ENCODE results near the gene TRABD2A.
"Not testable (repeated sequence)": the region's sequence is repeated elsewhere in the genome, so short reads cannot be mapped to it uniquely, and the experiment has no call there.

Gene TRABD2A

GRCh38 chr2:84815146-84815545, 65.7 kb downstream of the TRABD2A start:
- no peak for DNase-seq

DNA sequence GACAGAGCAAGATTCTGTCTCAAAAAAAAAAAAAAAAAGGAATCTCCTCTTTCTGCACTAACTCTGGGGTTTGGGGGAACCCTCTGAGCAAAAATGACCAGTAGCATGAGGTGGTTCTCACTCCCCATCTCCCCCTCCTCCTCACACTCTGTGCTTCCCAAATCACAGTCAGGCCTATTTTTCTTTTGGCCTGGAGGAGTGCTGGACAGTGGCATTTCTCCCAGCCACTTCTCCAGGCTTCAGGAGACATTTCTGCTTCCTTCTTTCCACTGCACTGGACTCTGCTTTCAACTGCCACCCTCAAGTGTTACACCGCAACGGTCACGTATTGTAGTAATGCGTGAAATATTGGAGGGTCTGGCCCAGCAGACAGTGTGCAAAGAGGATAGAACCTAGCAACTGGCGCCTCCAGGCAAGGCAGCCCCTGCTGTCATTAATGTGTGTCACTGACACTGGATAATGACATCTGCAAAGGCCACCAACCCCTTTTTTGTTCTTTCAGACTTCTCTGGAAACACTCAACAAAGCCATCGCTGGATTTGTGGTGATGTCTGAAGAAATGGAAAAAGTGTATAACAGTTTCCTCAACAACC, 68.9 kb downstream of the TRABD2A start:
- no peak for DNase-seq

GRCh38 chr2:84808279-84808678, 72.6 kb downstream of the TRABD2A start:
- DNase-seq = no peak

DNA sequence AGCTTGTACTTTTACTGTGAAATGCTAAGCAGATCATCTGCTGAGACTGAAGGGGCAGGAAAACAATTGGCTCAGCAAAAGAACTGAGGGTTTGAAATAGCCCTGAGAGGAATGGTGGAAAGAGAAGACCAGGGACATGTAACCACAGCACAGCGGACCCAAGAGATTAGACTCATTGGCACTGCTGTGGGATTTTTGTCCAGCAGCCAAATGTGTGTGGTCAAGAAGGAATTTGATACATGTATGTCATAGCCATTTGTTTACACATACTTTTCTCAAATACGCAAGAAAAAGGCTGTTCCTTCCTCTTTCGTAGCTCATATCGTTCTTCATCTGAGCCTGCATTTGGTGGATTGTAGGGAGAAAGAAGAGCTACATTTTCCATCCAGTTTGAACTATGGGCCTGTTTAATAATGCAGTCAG, 73.8 kb downstream of the TRABD2A start:
- DNase-seq = no peak

- no peak for DNase-seq
Measured at GRCh38 chr2:84805250-84805958, 75.5 kb downstream of the TRABD2A start.

DNA sequence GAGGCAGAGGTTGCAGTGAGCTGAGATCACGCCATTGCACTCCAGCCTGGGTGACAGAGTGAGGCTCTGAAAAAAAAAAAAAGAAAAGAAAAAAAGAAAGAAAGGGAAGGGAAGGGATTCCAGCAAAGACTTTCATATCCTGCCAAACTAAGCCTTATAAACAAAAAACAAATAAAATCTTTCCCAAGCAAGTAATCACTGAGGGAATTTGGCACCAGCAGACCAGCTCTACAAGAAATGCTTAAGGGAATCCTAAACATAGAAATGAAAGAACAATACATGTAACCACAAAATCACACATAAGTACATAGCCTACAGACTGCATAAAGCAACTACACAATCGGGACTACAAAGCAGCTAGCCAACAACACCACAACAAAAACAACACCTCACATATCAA, 79.1 kb downstream of the TRABD2A start:
- DNase-seq = no peak

DNA sequence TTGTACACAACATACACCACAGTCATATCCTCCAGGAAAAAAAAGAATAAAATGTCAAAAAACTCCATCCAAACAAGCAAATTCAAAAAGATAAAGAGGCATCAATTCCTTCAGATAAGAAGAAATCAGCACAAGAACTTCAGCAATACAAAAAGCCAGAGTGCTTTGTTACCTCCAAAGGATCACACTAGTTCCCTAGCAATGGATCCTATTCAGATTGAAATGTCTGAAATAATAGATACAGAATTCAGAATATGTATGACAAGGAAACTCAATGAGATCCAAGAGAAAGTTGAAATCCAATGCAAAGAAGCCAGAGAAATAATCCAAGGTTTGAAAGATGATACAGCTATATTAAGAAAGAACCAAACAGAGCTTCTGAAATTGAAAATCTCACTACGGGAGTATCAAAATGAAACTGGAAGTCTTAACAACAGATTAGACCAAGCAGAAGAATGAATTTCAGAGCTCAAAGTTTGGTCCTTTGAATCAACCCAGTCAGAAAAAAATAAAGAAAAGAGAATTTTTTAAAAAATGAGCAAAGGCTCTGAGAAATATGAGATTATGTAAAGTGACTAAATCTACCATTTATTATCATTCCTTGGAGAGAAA, 80.6 kb downstream of the TRABD2A start:
- DNase-seq = no peak

DNA sequence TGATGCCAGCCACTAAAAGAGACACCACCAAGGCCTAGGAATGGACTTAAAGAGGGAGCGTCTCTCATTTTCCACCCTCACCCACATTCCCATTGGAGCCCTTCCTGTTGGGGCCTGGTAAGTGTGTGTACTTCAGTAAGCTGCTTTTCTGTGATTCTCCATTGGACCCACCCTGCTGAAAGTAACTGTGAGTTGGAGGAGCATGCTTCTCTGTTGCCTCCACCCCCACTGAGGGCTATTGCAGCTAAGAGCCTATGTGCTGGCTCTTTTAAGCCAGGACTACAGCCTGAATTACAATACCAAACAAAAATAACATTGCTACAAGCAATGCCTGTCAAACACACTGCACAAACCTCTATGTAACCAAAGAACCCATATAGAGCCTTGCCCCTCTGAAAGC, 81.1 kb downstream of the TRABD2A start:
- no peak for DNase-seq

- no peak for DNase-seq
Measured at GRCh38 chr2:84797271-84797670, 83.6 kb downstream of the TRABD2A start.

DNA sequence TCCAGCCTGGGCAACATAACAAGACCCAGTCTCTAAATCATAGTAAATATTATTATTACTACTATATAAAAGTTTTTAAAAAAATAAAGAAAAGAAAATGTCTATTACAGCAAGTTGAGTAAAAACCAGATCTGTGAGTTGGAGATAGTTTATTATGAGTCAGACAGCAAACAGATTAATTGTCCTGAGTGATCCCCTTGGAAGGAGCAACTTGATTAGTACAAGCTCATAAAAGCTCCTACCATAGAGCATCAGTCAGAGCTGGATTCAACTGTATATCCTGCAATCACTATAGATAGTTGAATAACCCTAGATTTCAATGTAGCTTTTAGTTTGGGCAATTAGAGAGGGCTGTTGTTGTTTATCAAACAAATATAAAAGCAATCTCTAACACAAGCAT, 84.1 kb downstream of the TRABD2A start:
- DNase-seq = no peak

- DNase-seq = no peak
Measured at GRCh38 chr2:84793641-84794040, 87.2 kb downstream of the TRABD2A start.

DNA sequence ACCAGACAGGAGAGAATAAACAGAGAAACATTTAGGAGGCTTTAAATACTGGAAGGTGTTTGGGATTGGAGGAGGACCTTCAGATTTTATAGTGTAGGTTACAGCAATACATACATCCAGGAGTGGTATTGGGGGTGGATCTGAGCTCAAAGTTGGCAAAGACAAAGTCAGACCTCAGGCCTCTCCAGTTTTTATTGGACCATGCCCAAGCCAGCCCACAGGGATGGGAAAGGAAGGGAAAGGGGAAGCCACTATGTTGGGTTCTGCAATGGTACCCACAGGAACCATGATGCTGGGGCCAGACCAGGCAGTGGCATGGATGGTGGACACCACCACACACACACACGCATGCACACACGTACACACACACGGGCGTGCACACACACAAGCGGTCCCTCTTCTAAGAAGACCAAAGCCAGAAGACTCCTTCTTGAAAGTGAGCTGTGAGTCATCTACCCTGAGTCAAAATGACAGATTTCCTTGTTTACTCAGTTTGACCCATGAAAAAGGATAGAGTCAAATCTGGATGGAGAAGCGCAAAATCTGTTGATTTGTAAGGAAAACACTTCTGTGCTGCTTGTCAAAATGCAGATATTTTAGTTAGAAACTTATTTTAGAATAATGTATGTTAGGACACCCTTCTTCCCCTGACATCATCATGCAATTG, 87.9 kb downstream of the TRABD2A start:
- no peak for DNase-seq

DNA sequence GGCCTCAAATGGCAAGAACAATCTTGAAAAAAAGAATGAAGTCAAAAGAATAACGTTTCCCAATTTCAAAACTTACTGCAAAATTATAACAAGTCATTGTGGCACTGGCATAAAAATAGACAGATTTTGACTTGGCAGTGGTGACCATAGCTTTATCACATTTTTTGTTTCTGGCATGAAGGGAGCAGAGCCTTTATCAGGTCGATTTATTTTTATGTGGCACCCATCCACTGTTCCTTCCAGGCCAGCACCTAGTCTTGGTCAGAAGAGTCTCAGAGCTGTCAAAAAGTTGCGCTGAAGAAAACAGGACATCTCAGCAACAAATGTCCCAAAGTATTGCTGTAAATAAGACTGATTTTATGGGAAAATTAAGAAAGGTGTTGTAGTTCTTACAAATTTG, 92.4 kb downstream of the TRABD2A start:
- DNase-seq = no peak

- no peak for DNase-seq
Measured at GRCh38 chr2:84788027-84788426, 92.9 kb downstream of the TRABD2A start.

DNA sequence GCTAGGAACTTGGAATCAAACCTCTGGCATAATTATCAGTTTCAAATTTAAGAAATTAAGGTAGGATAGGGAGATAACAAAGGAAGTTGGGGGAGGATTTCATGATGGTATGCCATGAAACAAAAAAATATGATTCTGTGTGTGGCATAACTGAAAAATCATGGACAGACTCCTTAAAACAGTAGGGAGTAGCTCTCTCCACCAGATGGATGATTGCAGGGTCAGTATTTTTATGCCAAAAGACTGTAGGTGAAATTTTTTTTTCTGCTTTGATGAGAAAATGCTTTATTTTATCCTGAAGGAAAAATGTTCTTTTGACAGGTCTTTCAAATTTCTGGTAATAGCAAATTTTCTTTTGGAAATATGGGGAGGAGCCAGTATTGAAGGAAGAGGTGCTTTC, 94.3 kb downstream of the TRABD2A start:
- DNase-seq = no peak

DNA sequence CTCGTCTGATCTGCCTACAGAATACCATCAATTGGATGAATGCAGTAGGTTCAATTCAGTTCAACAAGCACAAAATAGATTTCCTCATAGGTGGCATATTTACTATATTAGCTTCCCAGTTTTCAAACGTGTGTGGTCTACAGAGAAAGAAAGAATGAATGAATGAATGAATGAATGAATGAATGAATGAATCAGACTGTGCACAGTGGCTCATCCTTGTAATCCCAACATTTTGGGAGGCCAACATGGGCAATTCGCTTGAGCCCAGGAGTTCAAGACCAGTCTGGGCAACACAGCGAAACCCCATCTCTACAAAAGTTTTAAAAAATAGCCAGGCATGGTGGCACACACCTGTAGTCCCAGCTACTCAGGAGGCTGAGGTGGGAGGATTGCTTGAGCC, 94.9 kb downstream of the TRABD2A start:
- no peak for DNase-seq

- DNase-seq = no peak
Measured at GRCh38 chr2:84782717-84783442, 98.0 kb downstream of the TRABD2A start.

- no peak for DNase-seq
Measured at GRCh38 chr2:84781942-84782716, 98.8 kb downstream of the TRABD2A start.

DNA sequence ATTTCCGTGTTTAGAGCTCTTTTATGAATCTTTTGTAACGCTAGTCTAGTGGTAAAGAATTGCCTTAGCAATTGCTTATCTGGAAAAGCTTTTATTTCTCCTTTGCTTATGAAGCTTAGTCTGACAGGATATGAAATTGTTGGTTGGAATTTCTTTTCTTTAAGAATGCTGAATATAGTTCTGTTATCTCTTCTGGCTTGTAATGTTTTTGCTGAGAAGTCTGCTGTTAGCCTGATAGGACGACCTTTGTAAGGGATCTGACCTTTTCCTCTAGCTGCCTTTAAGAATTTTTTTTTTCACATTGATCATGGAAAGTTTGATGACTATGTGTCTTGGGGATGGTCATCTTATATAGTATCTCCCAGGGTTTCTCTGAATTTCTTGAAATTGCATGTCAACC, 101.1 kb downstream of the TRABD2A start:
- no peak for DNase-seq

DNA sequence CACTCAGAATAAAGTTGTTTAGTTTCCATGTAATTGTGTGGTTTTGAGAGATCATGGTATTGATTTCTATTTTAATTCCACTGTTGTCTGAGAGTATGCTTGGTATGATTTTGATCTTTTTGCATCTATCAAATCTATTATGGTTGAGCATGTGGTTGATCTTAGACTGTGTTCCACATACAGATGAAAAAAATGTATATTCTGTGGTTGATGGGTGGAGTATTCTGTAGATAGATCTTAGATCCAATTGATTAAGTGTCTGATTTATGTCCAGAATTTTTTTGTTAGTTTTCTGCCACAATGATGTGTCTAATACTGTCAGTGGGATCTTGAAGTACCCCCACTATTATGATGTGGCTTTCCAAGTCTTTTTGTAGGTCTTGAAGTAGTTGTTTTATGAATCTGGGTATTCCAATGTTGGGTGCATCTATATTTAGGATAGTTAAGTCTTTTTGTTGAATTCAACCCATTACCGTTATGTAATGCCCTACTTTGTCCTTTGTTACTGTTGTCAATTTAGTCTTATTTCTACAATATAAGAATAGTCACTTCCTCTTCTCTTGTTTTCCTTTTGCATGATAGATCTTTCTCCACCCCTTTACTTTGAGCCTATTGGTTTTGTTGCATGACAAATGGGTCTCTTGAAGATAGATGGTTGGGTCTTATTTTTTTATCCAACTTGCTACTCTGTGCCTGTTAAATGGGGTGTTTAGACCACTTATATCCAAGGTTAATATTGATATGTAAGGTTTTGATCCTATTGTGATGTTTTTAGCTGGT, 101.8 kb downstream of the TRABD2A start:
- DNase-seq = no peak

GRCh38 chr2:84776011-84776410, 104.9 kb downstream of the TRABD2A start:
- DNase-seq = no peak

DNA sequence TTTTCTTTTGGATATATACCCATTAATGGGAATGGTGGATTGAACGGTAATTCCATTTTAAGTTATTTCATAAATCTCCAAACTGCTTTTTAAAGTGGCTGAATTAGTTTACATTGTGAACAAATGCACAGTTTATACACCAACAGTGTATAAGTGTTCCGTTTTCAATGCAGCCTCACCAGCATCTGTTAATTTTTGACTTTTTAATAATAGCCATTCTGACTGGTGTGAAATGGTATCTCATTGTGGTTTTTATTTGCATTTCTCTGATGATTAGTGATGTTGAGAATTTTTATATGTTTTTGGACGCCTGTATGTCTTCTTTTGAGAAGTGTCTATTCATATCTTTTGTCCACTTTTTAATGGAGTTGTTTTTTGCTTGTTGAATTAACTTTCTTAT, 107.3 kb downstream of the TRABD2A start:
- DNase-seq = not testable (repeated sequence)
